ENCODE measurements around the gene C19orf47. TPM values are rescaled to one million over a fixed set of nuclear protein-coding genes. Genes with fewer than 3 reads are reported as not detected.

The C19orf47 gene
- total RNA-seq, 1 donor from 2014 or later, result 21.8 TPM

GRCh38 chr19:40284251-40284500 lies 64.0 kb downstream of the C19orf47 start:
- intact Hi-C loops (cut with micrococcal nuclease), result loop anchor here (2.0 to 10.0 kb wide), 2 partner anchors 61 to 939 kb away; partner anchors contain the start of gene SAMD4B

- intact Hi-C loops (cut with micrococcal nuclease), result loop anchor here (2.0 to 10.0 kb wide), 2 partner anchors 61 to 939 kb away; partner anchors contain the start of gene SAMD4B
Measured at GRCh38 chr19:40283414-40284250, 64.6 kb downstream of the C19orf47 start.

- intact Hi-C loops (cut with micrococcal nuclease), result loop anchor here (10.0 kb wide), 1 partner anchor 938 kb away; the partner anchor contains the start of gene SAMD4B
Measured at GRCh38 chr19:40282920-40283319, 65.3 kb downstream of the C19orf47 start.

GRCh38 chr19:40282209-40282580 lies 66.0 kb downstream of the C19orf47 start:
- intact Hi-C loops (cut with micrococcal nuclease), result loop anchor here (10.0 kb wide), 1 partner anchor 937 kb away; the partner anchor contains the start of gene SAMD4B

- intact Hi-C loops (cut with micrococcal nuclease), result loop anchor here (10.0 kb wide), 1 partner anchor 937 kb away; the partner anchor contains the start of gene SAMD4B
Measured at GRCh38 chr19:40281381-40282208, 66.6 kb downstream of the C19orf47 start.

- intact Hi-C loops (cut with micrococcal nuclease), result loop anchor here (10.0 kb wide), 1 partner anchor 936 kb away; the partner anchor contains the start of gene SAMD4B
Measured at GRCh38 chr19:40280608-40281221, 67.5 kb downstream of the C19orf47 start.

GRCh38 chr19:40279761-40280607 lies 68.2 kb downstream of the C19orf47 start:
- intact Hi-C loops (cut with micrococcal nuclease), result loop anchor here (10.0 kb wide), 1 partner anchor 935 kb away; the partner anchor contains the start of gene SAMD4B

GRCh38 chr19:40279120-40279551 lies 69.1 kb downstream of the C19orf47 start:
- intact Hi-C loops (cut with micrococcal nuclease), result no loop called here

GRCh38 chr19:40278361-40279035 lies 69.7 kb downstream of the C19orf47 start:
- intact Hi-C loops (cut with micrococcal nuclease), result no loop called here

GRCh38 chr19:40277356-40278059 lies 70.7 kb downstream of the C19orf47 start:
- intact Hi-C loops (cut with micrococcal nuclease), result no loop called here

- intact Hi-C loops (cut with micrococcal nuclease), result no loop called here
Measured at GRCh38 chr19:40274585-40275544, 73.3 kb downstream of the C19orf47 start.

GRCh38 chr19:40273469-40274360 lies 74.5 kb downstream of the C19orf47 start:
- intact Hi-C loops (cut with micrococcal nuclease), result no loop called here

- intact Hi-C loops (cut with micrococcal nuclease), result no loop called here
Measured at GRCh38 chr19:40272261-40272660, 75.9 kb downstream of the C19orf47 start.

- intact Hi-C loops (cut with micrococcal nuclease), result no loop called here
Measured at GRCh38 chr19:40271706-40272105, 76.5 kb downstream of the C19orf47 start.

- intact Hi-C loops (cut with micrococcal nuclease), result no loop called here
Measured at GRCh38 chr19:40270362-40271089, 77.7 kb downstream of the C19orf47 start.

All from T-helper 1 cell treated with Interleukin-12 subunit alpha and Interleukin-12 subunit beta and Interleukin-4 antibody, amounts not matched to agents 30 ng/mL and 1 ng/mL, for 36 hours (primary cell).